Fibroblast of the conjunctiva (primary cell): ENCODE measurements around the gene CENPP.

Source experiments
- DNase-seq: peaks from one replicate; pipeline ENCODE4 v3.0.0-alpha.2; 2010; ENCODE audit warnings: low read depth

Gene CENPP

DNA sequence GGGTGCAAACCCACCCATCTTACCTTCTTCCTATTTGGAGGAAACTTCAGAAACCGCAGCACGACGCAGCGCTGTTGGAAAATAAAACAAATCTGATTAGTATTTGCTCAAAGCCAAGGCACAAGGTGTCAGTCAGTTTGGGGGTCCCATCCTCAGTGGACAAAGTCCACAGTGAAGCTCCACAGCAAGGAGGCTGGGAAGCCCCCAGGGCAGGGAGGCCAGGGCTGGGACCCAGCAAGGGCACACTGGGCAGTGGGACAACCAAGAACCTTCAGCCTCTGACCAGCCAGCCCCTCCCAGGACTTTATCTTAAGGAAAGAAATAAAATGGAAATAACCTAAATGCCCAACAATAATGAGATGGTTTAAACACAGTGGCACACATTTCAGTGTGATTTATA lies 332.9 kb downstream of the CENPP start:
- DNase-seq, result no peak

DNA sequence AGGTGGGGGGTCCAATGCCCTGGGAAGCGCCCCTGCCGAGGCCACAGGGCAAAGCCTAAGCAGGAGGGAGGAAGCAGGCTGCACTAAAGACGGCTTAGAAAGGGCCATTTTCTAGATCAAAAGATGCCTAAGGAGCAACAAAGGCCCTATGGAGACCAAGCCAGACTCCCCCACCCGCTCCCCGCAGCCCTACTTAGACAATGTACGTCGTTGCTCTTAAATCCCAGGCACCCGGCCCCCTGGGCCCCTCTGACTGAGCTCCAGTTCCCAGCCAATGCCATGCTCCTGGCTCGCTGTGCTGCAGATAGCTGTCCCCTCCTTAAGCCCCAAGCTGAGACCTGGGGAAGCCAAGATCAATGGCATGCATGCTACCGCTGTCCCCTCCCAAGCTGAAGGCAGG lies 333.8 kb downstream of the CENPP start:
- no peak for DNase-seq

DNA sequence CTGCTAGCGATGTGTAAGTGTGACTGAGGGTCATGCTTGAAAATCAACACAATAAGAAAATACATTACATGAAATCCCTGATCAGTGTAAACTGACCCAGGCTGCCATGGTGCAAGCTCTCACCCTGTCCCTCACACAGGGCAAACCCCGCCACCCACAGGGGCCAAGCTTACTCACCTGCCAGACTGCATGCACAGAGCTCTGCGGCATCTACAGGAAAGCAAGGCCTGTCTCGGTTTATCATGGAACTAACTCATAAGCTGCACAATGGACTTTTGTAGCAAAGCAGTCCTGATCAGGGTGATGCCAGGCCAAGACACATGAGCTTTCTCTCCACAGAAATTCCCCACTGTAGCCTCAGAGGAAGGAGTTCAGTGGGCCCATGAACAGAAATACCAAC lies 334.5 kb downstream of the CENPP start:
- no peak for DNase-seq

DNA sequence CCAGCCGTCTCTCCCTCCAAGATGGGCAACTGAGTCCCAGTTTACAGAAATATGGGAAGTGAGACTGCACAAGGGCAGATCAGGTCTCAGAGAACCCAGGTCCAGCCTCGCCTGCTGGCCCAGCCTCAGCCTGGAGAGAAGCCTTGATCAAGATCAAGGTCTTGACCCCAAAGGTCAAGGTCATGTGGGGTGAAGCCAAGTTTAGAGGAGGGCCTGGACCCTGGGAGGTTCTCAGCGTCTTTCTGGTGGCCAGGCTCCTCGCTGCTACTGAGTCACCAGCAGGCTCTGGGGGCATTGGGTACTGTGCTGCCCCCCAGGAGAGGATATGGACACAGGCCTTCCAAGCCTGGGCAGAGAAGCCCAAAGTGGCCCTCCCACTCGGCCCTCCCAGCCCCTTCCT lies 335.4 kb downstream of the CENPP start:
- DNase-seq, result no peak

DNA sequence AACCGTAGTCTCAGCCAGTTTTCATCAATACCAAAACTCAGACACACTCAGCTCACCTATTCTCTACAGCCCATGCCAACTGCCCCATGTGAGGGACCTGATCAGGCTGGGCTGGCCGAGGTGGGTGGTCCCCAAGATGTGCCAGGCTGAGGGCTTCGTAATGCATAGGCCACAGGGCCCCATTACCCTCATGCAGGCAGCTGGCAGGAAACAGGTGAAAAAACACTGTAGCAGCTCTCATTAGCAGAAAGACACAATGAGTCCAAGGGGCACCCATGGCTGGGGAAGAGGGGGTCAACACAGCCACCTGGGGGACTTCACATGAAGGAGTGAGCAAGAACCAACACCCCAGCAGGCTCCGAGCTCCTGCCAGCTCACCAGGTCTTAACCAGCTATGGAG lies 336.0 kb downstream of the CENPP start:
- no peak for DNase-seq

DNA sequence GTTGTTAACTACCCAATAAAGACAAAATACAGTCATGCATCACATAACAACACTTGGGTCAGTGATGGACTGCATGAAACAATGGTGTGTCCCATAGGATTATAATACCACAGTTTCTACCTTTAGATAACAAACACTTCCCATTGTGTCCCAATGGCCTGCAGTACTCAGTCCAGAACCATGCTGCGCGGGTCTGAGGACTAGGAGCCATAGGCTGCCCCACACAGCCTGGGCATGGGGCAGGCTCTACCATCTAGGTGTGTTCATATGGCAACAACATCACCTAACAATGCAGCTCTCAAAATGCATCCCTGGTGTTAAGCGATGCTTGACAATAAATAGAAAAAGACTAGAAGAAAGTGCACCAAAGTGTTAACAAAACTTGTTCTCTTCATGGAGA lies 337.4 kb downstream of the CENPP start:
- no peak for DNase-seq

DNA sequence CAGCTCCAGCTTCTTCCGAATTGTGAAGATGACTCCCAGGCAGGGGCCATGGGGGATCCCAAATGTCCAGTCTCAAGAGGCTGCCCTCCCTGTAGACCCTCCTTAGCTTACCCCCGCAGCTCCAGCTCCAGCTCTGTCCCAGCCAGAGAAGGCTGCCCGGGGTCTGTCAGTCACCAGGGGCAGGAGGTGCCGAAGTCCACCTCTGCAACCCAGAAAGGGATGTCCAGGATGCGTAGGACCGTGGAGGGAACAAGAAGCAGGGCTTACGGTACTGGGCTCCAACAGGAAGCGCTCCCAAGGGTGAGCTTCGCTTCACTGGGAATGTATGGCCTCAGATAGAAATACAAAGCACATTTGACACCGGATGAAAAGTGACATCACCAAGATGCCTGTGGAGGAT lies 338.2 kb downstream of the CENPP start:
- DNase-seq, result no peak

DNA sequence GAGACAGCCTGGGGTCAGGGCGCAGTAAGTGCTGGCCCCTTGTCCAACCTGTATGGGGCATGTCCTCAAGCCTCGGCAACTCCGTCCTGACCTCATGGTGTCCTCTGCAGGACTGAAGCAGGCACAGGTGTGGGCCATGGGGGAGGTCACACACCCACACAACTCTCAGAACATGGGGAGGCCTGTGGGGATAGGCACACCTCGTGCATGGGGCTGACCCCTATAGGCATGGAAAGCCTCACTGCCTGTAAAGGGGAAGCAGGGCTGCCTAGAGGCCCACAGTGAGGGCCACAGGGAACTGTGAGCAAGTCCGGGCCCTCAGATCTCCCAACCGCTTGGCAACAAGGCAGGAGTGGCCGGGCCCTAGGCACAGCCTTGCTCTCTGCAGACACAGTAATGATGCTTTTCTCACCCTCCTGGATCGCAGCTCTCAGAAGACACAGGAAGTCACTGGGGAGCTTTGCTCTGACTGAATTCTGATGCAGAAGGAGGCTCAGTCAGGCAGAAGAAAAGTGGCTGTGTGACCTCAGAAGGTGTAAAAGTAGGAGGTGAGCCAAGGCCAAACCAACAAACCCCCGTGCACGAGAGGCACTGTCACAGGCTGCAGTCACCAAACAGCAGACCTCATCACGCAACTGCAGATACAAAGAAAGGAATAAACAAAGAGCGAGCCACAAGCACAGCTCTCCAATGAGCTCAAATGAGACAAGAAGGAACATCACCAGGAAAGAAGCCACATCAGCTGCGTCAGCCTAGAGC lies 338.8 kb downstream of the CENPP start:
- DNase-seq, result no peak

DNA sequence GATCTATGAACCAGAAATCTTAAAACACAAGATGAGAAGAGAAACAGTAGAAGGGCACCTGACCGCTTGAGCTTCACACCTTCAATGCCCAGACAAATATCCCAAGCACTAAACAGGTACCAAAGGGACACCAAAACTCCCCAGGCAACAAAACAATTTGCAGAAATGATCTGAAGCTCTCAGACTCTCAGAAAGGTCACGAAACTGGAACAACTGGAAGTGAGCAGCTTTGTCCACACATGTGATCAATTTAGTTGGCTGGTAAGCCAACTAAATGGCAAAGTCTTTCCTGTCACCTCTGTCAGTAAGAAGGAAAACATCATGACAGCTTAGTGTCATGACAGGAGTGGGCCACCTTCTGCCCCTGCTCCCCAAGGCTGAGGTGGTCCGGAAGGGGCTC lies 340.1 kb downstream of the CENPP start:
- DNase-seq, result no peak

DNA sequence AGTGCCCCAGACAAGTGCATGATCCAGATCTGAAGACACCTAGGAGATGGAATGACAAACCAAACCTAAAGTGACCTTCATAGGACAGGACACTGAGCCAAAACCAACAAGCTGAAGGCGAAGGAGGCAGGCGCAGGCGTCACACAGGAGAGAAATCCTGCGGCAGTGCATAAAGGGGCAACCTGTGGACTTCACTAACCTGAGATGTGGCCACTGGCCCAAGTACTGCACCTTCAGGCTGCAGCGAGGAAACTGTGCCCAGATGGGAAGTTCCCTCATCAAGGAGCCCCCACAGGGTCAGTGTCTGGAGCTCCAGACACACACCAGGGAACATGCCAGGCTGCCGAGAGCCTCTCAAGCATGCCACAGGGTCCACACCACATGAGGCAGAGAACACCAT lies 340.5 kb downstream of the CENPP start:
- DNase-seq, result no peak

DNA sequence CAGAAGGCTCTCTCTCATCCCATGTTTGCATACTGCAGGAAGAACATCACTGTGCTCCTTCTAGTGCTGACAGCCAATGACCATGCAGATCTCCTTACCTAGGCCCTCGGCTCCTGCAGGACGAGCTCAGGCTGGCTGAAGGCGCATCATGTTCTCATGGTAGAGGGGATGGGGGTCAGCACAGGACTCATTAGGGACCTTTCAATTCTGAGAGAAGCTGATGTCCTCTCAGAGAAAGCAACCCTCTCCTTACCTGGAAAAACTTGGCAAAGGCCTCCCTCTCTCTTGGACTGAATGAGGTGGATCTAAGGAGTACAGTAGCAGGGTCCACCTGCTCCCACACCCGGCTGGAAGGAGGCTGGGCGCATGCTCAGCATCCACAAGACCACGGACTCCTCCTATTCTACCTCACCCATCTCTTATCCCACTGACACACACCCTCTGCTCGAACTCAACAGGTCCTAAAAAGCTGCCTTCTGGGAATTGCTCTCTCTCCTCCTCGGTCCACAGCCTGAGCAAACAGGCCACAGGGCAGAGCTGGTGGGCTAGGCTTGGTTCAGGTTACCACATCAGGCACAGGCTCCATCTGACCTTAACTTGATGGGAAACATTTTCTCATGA lies 341.3 kb downstream of the CENPP start:
- no peak for DNase-seq

DNA sequence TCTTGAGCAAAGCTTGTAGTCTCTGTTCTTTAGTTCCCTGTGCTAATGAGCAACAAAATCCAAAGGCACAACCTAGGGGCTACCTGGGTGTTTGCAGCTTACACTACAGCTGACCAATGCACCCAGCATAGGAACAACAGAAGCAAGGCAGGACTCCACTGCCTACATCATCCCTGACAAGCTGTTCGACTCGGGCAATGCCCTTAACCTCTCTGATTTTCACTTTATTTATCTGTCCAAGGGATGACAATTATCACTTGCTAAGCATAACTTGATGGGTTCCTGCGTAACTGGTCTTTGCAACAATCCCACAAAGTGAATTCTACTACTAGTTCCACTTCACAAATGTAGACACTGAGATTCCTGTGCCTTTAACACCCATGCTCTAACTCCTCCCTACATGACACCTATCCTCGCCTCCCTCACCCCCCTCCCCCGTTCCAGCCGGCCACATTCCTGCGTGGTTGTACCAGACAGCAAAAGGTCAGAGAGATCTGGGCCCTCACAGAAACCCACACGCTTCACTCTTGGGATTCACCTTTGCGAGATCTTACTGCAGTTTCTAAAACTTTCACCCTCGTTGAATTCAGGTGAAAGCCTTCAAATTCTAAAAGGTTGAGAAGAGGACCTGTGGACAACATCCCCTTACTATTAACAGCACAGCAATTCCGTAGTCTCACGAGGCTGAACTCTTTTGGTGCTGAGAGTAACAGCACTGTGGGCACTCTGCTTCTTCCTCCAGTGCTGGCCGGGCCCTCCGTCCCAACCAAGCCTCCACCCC lies 343.2 kb downstream of the CENPP start:
- no peak for DNase-seq

DNA sequence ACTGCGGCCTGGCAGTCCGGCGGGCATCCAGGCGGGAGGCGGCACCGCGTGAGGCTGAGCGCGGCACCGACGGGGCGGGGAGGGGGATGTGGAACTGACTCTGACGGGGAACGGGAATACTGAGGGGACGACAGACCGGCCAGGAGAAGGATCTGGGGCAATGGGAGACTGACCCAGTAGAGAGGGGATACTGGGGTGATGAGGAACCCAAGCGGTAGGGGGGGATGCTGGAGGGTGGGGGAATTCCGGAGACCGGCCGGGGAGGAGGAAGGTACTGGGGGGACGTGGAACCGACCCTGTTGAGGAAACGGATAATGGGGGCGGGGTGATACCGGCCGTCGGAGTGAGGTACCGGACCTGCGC lies 343.8 kb downstream of the CENPP start:
- DNase-seq, result no peak
